Endometrial microvascular endothelial cells (primary cell): ENCODE measurements around the gene MR1. TPM values are rescaled to one million over a fixed set of nuclear protein-coding genes. Genes with fewer than 3 reads are reported as not detected.

Source experiments
- in situ Hi-C: cut with HindIII; loops from 2 replicates; pipeline ENCODE4 v1.10.0; 2017; ENCODE audit warnings: low sequenced_read_pairs, low pct_unique_long_range_greater_than_20kb; ENCODE audit errors: inconsistent ontology term
- total RNA-seq: library from RNA; depleted of rRNA; stranded (reverse); fragments of >200 nt; gene quantifications from one replicate; pipeline ENCODE4 v1.2.3, GENCODE V29; 2015; ENCODE audit errors: inconsistent ontology term

MR1 gene
- total RNA-seq, 1 donor from 2014 or later: 13.8 TPM

DNA sequence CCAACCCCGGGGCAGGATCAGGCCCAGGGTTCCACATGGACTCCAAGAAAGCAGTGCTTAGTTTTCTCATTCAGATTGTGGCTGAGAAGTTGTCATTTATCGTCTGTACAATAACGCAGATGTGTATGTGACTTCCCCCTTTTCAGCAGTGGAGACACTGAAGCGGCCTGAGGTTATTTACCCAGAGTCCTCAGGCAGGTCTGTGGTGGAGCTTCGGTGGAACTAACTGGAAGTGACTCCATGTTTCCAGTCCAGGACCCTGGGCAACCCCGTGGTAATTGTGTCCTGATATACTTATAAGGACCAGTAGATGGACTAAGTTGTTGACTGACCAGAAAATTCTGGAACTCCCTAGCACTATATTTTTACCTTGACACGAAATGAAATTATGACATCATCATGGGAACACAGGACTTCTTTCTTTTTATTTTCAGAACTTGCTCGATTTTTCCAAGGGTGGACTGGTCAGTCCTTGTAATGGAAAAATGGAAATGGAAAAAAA lies 53.7 kb downstream of the MR1 start:
- in situ Hi-C loops: no loop called here

DNA sequence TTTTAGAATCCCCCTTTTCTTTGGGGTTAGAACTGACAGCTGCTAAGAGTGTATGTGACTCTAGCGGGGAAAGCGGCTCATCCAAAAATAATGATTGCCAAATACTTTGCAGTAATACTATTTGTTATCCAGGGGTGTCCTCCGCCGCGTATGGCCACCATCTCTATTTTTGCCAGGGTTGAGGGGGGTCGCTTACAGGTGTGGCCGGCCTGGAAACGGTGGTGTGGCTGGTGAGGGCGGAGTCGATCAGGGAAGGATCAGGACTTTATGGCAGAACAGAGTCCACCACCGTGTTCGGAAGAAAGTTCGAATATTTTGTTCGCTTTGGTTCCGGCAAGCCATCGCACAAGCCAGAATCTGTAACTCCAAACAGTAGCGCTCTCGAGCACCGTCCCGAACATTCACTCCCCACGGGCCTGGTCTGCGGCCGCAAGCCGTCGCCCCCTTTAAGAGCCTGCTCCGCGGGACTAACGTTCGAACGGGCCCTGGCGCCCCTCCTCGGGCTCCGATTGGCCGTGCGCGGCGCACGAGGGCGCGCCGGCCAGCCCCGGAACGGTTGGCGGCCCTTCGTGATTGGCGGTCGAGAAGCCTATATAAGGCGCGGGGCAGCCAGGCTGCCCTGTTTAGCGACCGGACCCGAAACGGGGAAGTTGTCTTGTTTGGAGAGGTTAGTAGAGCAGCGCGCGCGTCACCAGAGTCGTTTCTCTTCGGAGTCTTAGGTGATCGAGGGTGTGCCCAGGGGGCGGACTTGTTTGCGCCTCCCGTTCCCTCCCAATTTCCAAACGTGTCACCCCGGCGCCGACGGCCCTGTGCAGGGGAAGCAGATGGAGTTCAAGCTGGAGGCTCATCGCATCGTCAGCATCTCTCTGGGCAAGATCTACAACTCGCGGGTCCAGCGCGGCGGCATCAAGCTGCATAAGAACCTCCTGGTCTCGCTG lies 54.6 kb downstream of the MR1 start, which contains the start of gene IER5:
Gene IER5 (plus strand): TSS at position 622 of the 938 bp plus-strand sequence. CDS start 203 bp downstream, at position 825.
- in situ Hi-C loops: no loop called here

DNA sequence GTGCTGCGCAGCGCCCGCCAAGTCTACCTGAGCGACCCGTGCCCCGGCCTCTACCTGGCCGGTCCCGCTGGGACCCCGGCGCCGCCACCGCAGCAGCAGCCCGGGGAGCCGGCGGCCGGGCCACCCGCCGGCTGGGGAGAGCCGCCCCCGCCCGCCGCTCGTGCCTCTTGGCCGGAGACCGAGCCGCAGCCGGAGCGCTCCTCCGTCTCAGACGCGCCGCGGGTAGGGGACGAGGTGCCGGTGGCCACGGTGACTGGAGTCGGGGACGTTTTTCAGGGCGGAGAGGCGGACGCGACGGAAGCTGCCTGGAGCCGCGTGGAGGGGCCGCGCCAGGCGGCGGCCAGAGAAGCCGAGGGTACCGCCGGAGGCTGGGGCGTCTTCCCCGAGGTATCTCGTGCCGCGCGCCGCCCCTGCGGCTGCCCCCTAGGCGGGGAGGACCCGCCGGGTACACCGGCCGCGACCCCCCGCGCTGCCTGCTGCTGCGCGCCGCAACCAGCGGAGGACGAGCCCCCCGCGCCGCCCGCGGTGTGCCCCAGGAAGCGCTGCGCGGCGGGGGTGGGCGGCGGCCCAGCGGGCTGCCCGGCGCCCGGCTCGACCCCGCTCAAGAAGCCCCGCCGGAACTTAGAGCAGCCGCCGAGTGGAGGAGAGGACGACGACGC lies 55.4 kb downstream of the MR1 start:
- in situ Hi-C loops: no loop called here

DNA sequence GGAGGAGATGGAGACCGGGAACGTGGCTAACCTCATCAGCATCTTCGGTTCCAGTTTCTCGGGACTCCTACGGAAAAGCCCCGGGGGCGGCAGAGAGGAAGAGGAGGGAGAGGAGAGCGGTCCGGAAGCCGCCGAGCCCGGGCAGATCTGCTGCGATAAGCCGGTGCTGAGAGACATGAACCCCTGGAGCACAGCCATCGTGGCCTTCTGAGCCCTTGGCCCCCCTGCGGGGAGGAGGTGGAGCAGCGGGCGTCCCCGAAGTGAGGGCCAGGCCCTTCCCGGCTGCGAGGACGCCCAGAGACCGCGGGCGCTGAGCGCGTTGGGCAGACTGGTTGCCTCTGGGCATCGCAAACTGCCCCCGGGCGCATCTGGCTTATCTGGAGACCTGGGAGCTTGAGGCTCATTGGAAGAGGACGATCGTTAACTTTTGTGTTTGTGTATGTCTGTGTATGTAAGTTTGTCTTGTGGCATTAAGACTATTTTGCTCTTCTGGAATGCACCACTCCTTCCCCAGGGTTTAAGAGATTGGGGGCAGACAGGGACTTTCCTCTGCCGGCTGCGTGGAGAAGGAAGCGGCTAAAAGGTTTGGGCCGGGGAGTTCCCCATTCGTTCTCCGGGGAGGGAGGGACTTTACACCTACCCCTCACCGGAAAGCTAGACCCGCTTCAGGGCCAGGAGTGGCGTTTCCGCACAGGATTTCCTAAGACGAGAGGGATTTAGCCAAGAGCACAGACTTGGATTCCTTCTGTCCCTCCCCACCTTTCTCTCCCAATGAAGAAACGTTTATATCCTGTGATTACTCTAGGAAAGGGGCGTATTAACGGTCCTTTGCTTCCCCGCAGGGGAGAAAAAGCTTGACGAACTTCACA lies 56.1 kb downstream of the MR1 start:
- in situ Hi-C loops: loop anchor here (5.0 kb wide), 2 partner anchors 53 to 62 kb away; no protein-coding TSS in a partner anchor

DNA sequence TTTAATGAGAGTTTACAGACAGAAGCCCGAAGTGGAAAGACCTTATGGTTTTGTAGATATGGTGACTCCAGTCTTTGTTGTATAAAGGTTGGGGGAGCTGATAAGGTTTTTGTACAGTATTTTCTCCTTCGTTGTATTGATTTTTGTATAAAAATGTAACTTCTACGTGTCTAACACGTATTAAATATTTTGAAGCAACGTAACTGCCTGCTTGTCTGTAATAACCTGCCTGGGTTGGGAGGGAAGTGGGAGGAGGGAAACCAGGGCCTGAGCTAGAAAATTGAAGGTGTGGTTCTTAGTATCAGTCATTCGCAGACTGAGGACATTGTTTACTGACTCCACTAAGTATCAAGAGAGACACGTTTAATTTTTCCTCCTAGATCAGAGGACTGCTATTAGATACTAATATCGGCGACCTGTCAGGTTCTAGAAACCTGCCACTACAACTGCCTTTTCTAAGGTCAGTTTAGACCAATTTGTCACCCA lies 56.9 kb downstream of the MR1 start:
- in situ Hi-C loops: loop anchor here (5.0 kb wide), 2 partner anchors 53 to 62 kb away; no protein-coding TSS in a partner anchor

DNA sequence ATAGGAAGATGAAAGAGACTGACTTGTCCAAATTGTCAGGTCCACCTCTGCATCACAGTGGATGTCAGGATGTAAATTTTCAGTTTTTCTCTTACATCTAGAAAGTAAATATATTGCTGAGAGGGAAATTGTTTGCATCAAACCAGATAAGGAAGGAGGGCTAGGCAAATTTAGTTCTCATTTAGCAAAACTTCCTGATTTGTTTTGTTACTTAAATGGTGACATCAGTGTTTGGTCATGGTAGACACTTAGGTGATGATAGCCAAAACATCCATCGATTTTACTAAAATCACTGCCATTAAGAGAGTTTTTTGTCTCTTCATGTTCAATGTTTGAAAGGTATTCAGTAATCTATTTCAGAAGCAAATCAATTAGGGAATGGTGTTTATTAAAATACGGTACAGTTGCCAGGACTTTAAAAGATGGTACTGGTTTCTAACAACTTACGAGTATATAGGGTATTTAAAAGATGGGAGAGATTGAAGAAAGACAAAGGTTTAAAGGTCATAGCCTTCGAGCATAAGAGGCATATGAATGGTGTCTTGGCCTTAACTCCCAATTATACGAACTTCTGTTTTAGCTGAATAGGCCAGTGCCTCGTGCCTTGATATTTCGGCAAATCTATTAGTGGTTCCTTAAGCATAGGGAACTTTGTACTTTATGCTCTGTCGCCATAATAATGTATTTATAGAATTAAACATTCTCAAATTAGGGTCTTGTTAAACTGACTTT lies 57.7 kb downstream of the MR1 start:
- in situ Hi-C loops: loop anchor here (5.0 kb wide), 2 partner anchors 54 to 61 kb away; no protein-coding TSS in a partner anchor

DNA sequence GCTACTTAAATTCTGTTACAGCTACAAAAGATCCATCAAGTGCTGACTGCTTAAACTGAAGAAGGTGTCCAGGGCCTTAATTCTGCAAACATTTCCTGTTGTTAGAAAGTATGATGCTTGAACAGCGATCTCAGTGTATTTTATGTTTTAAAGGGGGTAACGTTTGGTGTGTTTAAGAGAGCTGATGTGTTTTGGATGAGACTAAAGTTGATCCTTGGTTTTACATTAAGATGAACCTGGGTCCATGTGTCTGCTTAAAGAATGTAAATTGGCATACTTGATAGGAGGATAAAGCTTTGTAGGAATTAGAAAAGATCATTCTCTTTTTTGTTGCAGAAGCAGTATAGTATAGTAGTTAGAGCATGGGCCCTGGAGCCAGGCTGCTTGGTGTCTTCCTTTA lies 58.3 kb downstream of the MR1 start:
- in situ Hi-C loops: loop anchor here (5.0 kb wide), 2 partner anchors 55 to 60 kb away; no protein-coding TSS in a partner anchor

DNA sequence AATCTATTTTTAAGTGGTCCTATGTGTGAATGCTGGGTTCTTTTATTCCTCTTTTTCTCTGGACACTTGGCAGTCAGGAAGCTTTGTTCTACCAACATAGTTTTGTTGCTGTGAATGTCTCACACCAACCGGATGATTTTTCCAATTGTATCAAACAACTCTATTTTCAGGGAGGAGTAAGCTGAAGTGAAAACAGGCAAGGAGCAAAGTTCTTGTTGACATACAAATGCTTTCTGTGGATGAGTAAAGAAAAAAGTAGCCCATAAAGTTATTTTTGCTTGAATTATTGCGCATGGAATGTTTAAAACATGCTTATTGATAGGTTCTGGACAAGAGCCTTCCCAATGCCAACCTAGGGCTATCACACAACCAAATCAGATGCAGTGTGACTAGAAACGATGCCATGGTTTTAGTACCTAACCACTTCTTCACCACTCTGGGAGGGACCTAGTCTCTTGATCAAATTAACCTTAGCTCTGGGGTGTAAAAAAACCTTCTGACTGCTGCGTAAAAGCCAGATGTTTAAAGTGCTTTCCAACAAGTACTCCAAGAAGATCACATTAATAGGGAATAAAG lies 59.2 kb downstream of the MR1 start:
- in situ Hi-C loops: loop anchor here (5.0 kb wide), 2 partner anchors 56 to 59 kb away; no protein-coding TSS in a partner anchor

DNA sequence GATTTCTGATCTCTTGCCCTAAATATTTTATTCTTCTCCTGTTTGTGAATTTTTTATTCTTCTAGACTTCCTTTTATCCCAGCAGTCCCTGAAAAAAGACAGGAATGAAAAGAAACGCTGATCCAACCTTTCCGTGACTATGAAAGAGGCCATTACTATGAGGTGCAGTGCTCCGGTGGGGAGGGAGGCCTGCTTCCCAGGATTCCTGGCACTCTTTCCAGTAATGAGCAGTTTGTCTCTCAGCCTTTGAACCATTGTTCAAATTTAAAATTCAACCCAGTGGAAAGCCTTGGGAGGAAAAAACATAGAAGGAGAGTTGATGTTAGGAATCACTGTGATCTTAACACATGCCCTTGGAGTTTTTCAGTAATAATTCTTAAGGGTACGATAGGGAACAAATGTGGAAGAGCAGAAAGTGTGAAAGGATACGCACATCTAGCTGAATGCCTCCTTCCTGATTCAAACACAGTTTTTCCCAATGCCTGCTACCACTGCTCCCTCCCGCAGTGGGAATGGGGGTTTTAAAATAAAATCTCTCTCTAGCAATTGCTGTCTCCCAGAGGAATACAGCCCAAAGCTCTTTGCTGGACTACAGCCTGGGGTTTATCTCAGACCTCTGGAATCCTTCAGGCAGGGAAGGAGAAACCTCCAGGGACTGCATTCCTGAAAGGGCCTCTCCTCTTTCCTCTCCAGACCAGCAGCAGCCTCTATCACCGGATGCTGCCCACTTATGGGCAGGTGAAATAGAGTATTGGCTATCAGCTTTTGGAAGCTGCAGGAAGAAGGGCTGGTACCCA lies 60.8 kb downstream of the MR1 start:
- in situ Hi-C loops: loop anchor here (5.0 kb wide), 2 partner anchors 57 to 58 kb away; no protein-coding TSS in a partner anchor

DNA sequence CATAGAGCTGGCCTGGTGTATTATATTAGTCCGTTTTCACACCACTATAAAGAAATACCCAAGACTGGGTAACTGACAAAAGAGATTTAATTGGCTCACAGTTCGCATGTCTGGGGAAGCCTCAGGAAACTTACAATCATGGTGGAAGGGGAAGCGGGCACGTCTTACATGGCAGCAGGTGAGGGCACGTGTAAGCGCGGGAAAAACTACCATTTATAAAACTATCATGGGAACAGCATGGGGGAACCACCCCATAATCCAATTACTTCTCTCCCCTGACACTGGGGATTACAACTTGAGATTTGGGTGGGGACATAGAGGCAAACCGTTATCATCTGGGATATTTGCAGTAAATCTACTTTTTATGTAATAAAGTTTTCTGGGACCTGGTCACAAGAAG lies 61.5 kb downstream of the MR1 start:
- in situ Hi-C loops: no loop called here

DNA sequence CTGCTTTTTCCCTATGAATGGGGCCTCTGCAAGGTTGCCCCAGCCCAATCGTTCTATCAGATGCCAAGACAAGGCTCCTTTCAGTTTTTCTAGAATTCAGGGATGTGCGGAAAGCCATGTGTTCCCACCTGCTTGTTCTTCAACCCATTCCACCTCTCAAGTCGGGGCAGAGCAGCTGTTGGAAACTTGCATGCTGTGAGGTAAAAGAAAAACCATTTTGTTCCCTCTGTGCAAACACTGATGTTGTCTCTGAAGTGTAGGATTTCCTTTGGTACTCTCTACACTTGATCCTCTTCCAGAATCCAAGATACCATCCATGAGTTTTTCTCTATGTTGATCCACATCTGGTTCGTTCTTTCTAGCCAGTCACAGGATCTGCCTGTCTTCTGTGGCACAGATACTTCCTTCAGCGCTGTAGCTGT lies 62.0 kb downstream of the MR1 start:
- in situ Hi-C loops: no loop called here

DNA sequence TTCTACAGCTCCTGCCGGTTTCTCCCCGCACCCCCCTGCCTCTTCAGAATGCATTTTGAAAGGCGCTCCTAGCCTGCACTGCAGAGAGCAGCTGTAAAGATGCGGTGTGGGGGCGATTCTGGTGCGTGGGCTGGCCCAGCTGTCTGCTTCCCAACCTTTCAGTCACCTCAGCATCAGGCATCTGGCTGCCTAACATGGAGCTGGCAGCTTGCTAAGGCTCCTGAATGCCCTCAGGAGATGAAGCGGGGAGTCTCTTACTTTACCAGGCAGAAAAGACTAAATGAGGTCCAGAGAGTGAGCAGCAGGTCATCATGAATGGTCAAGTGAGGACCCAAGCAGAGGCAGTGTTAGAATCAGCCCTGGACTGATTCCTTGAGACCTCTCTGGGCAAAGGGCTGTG lies 63.5 kb downstream of the MR1 start:
- in situ Hi-C loops: no loop called here

DNA sequence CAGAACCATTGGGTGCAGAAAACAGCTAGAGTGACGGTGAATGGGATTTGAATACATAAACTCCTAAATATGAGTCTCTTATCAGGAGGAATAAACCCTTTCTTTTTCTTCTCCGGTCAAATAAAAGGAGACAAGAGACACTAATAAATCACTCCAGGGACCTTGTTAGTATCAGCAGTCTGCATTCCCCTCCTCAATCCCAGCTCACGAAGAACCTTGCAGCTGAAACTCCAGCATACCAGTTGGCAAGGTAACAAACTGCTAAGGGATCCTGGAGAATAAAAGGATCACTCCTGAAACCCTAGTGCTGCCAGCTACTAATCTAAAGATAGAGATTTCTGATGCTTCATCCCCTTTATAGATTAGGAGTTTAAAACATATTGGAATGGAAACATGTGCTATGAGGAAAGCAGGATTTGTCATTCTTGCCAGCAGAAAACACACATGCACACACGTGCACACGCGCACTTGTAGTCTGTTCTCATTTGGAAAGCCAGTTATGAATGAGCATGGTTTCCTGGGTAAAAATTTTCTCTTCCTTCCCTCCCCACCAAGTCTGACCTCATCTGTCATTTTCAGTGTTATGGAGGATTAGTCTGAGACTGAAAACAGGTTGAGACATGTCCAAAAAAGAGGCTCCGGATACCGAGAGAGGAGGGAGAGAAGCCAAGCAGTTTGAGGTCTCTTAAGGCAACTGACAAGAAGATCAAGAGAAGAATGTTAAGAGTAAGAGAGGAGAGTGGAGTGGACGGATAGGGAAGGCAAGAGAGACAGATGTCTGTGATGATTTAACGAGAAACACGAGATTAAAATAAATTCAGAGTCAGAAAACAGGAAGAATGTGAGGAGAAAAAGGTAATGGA lies 65.6 kb downstream of the MR1 start:
- in situ Hi-C loops: no loop called here

DNA sequence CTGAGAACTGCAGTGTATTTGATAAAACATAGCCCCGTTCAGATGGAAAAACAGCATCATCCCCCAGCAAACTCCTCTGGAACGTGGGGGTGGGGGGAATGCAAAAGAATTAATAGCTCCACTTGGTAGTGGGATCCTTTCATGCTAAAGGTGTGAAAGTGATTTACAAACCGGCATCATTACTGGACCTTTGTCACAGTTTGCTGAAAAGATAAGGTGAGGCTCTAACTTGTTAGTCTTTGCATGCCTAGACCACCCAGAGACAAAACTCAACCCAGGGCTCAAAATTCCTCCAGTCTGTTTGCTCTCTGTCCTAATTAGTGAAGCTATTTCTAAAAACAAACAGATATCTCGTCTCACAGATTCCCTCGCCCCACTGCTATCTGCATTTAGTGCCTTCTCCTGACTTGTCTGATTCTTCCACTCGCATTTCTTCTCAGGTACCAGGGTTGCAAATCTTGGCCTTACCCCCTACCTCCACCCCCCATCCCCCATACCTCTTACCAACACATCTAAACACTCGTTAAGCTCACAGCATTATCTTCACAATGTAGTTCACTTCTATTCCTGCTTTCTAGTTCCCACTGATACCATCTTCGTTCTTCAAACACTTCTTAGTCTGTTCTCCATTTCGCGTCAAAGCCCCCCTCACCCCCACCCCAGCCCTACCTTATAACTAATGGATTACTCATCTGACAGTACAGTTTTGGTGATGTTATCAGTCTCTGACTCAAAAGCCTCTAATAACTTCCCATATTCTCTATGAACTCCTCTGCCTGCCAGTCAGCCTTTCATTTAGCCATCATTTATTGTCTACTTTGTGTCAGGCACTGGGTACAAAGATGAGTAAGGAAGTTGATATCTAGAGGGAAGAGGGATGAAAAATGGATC lies 66.5 kb downstream of the MR1 start:
- in situ Hi-C loops: no loop called here

DNA sequence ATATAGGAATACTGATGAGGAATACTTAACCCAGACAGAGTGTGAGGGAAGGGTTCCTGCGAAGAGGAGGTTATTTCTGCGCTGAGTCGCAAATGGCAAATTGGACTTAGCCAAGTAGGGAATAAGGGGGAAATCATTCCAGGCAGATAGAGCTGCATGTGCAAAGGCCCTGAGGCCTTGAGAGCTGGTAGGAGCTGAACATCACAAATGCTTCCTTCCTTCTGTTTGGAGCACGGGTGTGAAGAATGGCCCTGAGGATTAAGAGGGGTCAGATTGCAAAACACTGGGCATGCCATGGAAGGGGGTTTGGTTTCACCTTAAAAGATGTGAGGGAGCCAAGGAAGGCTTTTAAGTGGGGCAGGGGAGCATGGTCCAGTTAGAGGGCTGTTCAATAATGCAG lies 67.2 kb downstream of the MR1 start:
- in situ Hi-C loops: no loop called here
